Neural cell (in vitro differentiated cells): ENCODE measurements around the gene SGTA. TPM values are rescaled to one million over a fixed set of nuclear protein-coding genes. Genes with fewer than 3 reads are reported as not detected.

Experiments used
- H2AFZ ChIP-seq: fragments of 200-600, 300-800 bp; sonication (generic), shearing (Covaris generic); 2 replicates; pipeline ENCODE4 v1.6.0; 2014; ENCODE audit warnings: low read depth, mild to moderate bottlenecking, antibody characterized with exemption, low read length, moderate library complexity
- H3F3A ChIP-seq: fragments of 200-600 bp; shearing (Covaris generic); 2 replicates; pipeline ENCODE4 v1.6.1; 2016; ENCODE audit warnings: mild to moderate bottlenecking, moderate library complexity, mixed read lengths, antibody characterized with exemption, low read length; ENCODE audit not compliant: insufficient read depth, poor library complexity, severe bottlenecking
- H3K27ac ChIP-seq: fragments of 200-600, 300-800 bp; sonication (generic), shearing (Covaris generic); 2 replicates; pipeline ENCODE4 v1.5.1; 2014; ENCODE audit warnings: mild to moderate bottlenecking, low read length, moderate library complexity
- H3K27me3 ChIP-seq: fragments of 300-800, 200-600 bp; sonication (generic), shearing (Covaris generic); 2 replicates; pipeline ENCODE4 v1.6.0; 2014; ENCODE audit warnings: mild to moderate bottlenecking, low read depth, low read length, moderate library complexity; ENCODE audit not compliant: insufficient read depth
- H3K36me3 ChIP-seq: fragments of 300-800, 200-600 bp; sonication (generic), shearing (Covaris generic); 2 replicates; pipeline ENCODE4 v1.5.1; 2014; ENCODE audit warnings: mild to moderate bottlenecking, antibody characterized with exemption, low read length, moderate library complexity; ENCODE audit not compliant: insufficient read depth
- H3K4me2 ChIP-seq: fragments of 300-800, 200-600 bp; sonication (generic), shearing (Covaris generic); 2 replicates; pipeline ENCODE4 v1.6.0; 2014; ENCODE audit warnings: mild to moderate bottlenecking, low read length
- H3K4me3 ChIP-seq: fragments of 300-800, 200-600 bp; sonication (generic), shearing (Covaris generic); 2 replicates; pipeline ENCODE4 v1.5.1; 2014; ENCODE audit warnings: mild to moderate bottlenecking, low read length, moderate library complexity
- H3K79me2 ChIP-seq: fragments of 200-600 bp; shearing (Covaris generic); replicated peaks from 2 replicates; pipeline ENCODE4 v1.6.0; 2014; ENCODE audit warnings: mild to moderate bottlenecking, low read length, moderate library complexity; ENCODE audit not compliant: insufficient read depth
- H3K9ac ChIP-seq: fragments of 300-800, 200-600 bp; sonication (generic), shearing (Covaris generic); 2 replicates; pipeline ENCODE4 v1.6.1; 2016; ENCODE audit warnings: mild to moderate bottlenecking, low read length, mixed read lengths
- H3K9me2 ChIP-seq: fragments of 200-600 bp; shearing (Covaris generic); 2 replicates; pipeline ENCODE4 v1.6.1; 2016; ENCODE audit warnings: mild to moderate bottlenecking, low read length, mixed read lengths; ENCODE audit not compliant: insufficient read depth
- H3K9me3 ChIP-seq: fragments of 200-600, 300-800 bp; sonication (generic), shearing (Covaris generic); 2 replicates; pipeline ENCODE4 v1.6.1; 2016; ENCODE audit warnings: mild to moderate bottlenecking, mixed run types, low read length, moderate library complexity, mixed read lengths
- H4K20me1 ChIP-seq: fragments of 200-600 bp; shearing (Covaris generic); 2 replicates; pipeline ENCODE4 v1.6.1; 2016; ENCODE audit warnings: mild to moderate bottlenecking, mixed run types; ENCODE audit not compliant: insufficient read depth
- EP300 ChIP-seq: fragments of 450-650 bp; conservative IDR thresholded peaks from 2 replicates; pipeline ENCODE4 v1.6.1; 2014; ENCODE audit warnings: antibody characterized with exemption, mild to moderate bottlenecking, moderate library complexity; ENCODE audit not compliant: poor library complexity, severe bottlenecking
- EZH2 ChIP-seq: fragments of 200-600, 300-800 bp; shearing (Covaris generic), sonication (generic); IDR thresholded peaks from 2 replicates; pipeline ENCODE4 v1.6.1; 2014; ENCODE audit warnings: antibody characterized with exemption, low read length, borderline replicate concordance, mild to moderate bottlenecking; ENCODE audit not compliant: insufficient read depth, poor library complexity, severe bottlenecking
- MXI1 ChIP-seq: fragments of 450-650 bp; conservative IDR thresholded peaks from 2 replicates; pipeline ENCODE4 v1.6.1; 2014; ENCODE audit warnings: antibody characterized with exemption, mild to moderate bottlenecking; ENCODE audit not compliant: poor library complexity, severe bottlenecking
- POLR2AphosphoS5 ChIP-seq: IDR thresholded peaks from 2 replicates; pipeline ENCODE4 v1.6.1; 2012
- RAD21 ChIP-seq: fragments of 450-650 bp; conservative IDR thresholded peaks from 2 replicates; pipeline ENCODE4 v1.6.1; 2014; ENCODE audit warnings: antibody characterized with exemption, mild to moderate bottlenecking, moderate library complexity
- SMC3 ChIP-seq: fragments of 450-650 bp; conservative IDR thresholded peaks from 2 replicates; pipeline ENCODE4 v1.6.1; 2014; ENCODE audit warnings: antibody characterized with exemption, mild to moderate bottlenecking, moderate library complexity; ENCODE audit not compliant: poor library complexity
- TAF1 ChIP-seq: IDR thresholded peaks from 2 replicates; pipeline ENCODE4 v1.6.1; 2012; ENCODE audit warnings: low read depth
- polyA plus RNA-seq: library from polyadenylated mRNA; depleted of rRNA; stranded (reverse); fragments of >200 nt; gene quantifications from 2 replicates; pipeline ENCODE4 v1.2.3, GENCODE V29; 2014
- TF ChIP-seq, protein P1 (sequence below): IDR thresholded peaks from 2 replicates; pipeline ENCODE4 v1.6.1; 2012; ENCODE audit warnings: borderline replicate concordance
- TF ChIP-seq, protein P2 (sequence below): fragments of 450-650 bp; IDR thresholded peaks from 2 replicates; pipeline ENCODE4 v1.5.1; 2014; ENCODE audit warnings: antibody characterized with exemption, mild to moderate bottlenecking, moderate library complexity; ENCODE audit not compliant: poor library complexity, severe bottlenecking

SGTA gene
- polyA plus RNA-seq, 1 donor from 2014 or later = 80.6 TPM

DNA sequence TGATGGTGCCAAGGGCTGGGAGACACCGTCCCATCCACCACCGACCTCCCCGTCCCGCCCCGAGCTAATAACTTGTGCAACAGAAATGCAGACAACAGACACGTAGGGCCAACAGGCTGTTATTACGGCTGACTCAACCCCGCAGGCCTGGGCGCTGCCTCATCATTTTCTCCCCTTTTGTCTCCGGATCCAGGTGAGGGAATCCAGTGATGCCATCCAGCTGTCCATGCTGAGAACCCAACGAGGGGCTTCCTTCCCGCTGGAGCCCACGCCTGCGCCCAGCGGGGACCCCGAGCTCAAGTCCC lies 55.5 kb downstream of the SGTA start:
- Histone ChIP-seq H3K4me2 (no peak overlapping the region), H3K9ac (no peak overlapping the region), H3K36me3 (no peaks in the 10 kb centered on the region), H3K27me3 (no peaks in the 10 kb centered on the region), H3K4me3 (no peak overlapping the region), H3F3A (no peaks in the 10 kb centered on the region), H2AFZ (no peak overlapping the region), H3K79me2 (no peaks in the 10 kb centered on the region), H3K9me2 (no peaks in the 10 kb centered on the region), H4K20me1 (no peaks in the 10 kb centered on the region), H3K9me3 (no peaks in the 10 kb centered on the region), H3K27ac (no peak overlapping the region)
- TF ChIP-seq SMC3 (no peak), RAD21 (no peak), EZH2 (no peak), EP300 (no peak), TAF1 (no peak), MXI1 (no peak), POLR2AphosphoS5 (no peak)
- TF ChIP-seq, protein P1, sequence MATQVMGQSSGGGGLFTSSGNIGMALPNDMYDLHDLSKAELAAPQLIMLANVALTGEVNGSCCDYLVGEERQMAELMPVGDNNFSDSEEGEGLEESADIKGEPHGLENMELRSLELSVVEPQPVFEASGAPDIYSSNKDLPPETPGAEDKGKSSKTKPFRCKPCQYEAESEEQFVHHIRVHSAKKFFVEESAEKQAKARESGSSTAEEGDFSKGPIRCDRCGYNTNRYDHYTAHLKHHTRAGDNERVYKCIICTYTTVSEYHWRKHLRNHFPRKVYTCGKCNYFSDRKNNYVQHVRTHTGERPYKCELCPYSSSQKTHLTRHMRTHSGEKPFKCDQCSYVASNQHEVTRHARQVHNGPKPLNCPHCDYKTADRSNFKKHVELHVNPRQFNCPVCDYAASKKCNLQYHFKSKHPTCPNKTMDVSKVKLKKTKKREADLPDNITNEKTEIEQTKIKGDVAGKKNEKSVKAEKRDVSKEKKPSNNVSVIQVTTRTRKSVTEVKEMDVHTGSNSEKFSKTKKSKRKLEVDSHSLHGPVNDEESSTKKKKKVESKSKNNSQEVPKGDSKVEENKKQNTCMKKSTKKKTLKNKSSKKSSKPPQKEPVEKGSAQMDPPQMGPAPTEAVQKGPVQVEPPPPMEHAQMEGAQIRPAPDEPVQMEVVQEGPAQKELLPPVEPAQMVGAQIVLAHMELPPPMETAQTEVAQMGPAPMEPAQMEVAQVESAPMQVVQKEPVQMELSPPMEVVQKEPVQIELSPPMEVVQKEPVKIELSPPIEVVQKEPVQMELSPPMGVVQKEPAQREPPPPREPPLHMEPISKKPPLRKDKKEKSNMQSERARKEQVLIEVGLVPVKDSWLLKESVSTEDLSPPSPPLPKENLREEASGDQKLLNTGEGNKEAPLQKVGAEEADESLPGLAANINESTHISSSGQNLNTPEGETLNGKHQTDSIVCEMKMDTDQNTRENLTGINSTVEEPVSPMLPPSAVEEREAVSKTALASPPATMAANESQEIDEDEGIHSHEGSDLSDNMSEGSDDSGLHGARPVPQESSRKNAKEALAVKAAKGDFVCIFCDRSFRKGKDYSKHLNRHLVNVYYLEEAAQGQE = no peak
- TF ChIP-seq, protein P2, sequence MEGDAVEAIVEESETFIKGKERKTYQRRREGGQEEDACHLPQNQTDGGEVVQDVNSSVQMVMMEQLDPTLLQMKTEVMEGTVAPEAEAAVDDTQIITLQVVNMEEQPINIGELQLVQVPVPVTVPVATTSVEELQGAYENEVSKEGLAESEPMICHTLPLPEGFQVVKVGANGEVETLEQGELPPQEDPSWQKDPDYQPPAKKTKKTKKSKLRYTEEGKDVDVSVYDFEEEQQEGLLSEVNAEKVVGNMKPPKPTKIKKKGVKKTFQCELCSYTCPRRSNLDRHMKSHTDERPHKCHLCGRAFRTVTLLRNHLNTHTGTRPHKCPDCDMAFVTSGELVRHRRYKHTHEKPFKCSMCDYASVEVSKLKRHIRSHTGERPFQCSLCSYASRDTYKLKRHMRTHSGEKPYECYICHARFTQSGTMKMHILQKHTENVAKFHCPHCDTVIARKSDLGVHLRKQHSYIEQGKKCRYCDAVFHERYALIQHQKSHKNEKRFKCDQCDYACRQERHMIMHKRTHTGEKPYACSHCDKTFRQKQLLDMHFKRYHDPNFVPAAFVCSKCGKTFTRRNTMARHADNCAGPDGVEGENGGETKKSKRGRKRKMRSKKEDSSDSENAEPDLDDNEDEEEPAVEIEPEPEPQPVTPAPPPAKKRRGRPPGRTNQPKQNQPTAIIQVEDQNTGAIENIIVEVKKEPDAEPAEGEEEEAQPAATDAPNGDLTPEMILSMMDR = no peak

DNA sequence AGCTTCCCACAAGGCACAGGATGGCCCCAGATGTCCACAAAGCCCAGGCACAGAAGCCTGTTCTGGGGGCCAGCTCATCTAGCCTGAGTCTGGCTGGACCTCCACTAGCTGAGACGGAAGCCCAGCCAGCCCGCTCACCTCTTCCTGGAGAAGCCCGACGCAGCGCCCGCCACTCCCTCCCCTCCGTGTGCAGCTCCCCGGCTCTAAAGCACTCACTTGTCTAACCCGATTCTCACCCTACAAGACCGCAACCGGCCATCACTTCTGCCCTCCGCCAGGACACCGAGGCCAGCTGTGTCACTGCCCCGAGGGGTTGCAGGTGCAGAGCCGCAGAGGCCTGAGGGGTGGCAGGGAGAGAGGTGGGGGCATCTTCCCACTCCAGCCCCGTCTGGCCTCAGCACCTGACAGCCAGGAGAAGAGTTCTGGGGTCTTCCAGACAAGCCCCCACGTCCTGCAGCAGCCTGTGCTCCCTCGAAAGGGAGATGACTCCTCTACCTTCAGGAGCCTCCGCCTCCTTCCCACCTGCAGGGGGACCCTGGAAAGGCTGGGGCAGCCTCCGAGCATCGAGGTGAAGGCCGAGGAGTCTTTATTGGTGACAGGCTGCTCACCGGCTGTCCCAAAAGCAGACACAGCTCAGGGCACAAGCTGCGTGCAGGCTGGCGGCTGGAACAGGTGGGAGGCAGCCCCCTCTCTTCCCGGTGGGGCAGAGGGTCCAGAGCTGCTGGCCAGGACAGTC lies 56.0 kb downstream of the SGTA start:
- no peak overlapping the region for H3K4me3 ChIP-seq
- H2AFZ ChIP-seq = no peak overlapping the region
- TF ChIP-seq EZH2 (no peak), TAF1 (no peak), RAD21 (no peak), POLR2AphosphoS5 (no peak), MXI1 (no peak), SMC3 (no peak), EP300 (no peak)
- TF ChIP-seq, protein P1 = no peak
- TF ChIP-seq, protein P2 = no peak
- no peaks in the 10 kb centered on the region for H4K20me1 ChIP-seq
- H3K36me3 ChIP-seq = no peaks in the 10 kb centered on the region
- no peak overlapping the region for H3K4me2 ChIP-seq
- H3K27ac ChIP-seq = no peak overlapping the region
- H3K9ac ChIP-seq = no peak overlapping the region
- H3K27me3 ChIP-seq = no peaks in the 10 kb centered on the region
- no peaks in the 10 kb centered on the region for H3K9me3 ChIP-seq
- no peaks in the 10 kb centered on the region for H3K9me2 ChIP-seq
- H3F3A ChIP-seq = no peaks in the 10 kb centered on the region
- no peaks in the 10 kb centered on the region for H3K79me2 ChIP-seq
